Neural cell (in vitro differentiated cells): Measurements from ENCODE around the gene CST9.

Experiments
- EZH2 ChIP-seq: fragments of 200-600, 300-800 bp; shearing (Covaris generic), sonication (generic); IDR thresholded peaks from 2 replicates; pipeline ENCODE4 v1.6.1; 2014; ENCODE audit warnings: antibody characterized with exemption, low read length, borderline replicate concordance, mild to moderate bottlenecking; ENCODE audit not compliant: insufficient read depth, poor library complexity, severe bottlenecking
- POLR2AphosphoS5 ChIP-seq: IDR thresholded peaks from 2 replicates; pipeline ENCODE4 v1.6.1; 2012
- RAD21 ChIP-seq: fragments of 450-650 bp; conservative IDR thresholded peaks from 2 replicates; pipeline ENCODE4 v1.6.1; 2014; ENCODE audit warnings: antibody characterized with exemption, mild to moderate bottlenecking, moderate library complexity
- SMC3 ChIP-seq: fragments of 450-650 bp; conservative IDR thresholded peaks from 2 replicates; pipeline ENCODE4 v1.6.1; 2014; ENCODE audit warnings: antibody characterized with exemption, mild to moderate bottlenecking, moderate library complexity; ENCODE audit not compliant: poor library complexity
- TF ChIP-seq, protein P1 (sequence below): fragments of 450-650 bp; IDR thresholded peaks from 2 replicates; pipeline ENCODE4 v1.5.1; 2014; ENCODE audit warnings: antibody characterized with exemption, mild to moderate bottlenecking, moderate library complexity; ENCODE audit not compliant: poor library complexity, severe bottlenecking
- TF ChIP-seq, protein P2 (sequence below): IDR thresholded peaks from 2 replicates; pipeline ENCODE4 v1.6.1; 2012; ENCODE audit warnings: borderline replicate concordance

DNA sequence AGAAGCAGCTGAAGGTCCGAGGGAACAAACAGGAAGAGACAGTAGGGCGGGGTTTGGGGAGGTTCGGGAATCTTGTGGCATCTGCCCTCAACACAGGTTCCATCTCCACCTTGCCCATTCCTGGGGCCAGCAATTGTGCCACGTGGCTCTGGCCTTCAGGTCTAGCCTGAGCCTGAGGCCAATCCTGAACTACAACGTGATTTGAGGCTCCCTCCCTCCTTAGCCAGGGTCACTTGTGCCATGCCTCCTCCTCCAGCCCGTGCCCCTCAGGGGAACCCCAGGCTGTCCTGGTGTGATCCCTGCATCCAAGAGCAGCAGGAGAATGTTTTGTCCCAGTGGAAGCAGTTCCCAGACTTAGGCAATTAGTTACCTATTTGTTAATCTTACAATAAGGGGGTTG, 3.0 kb downstream of the CST9 start:
- TF ChIP-seq, protein P1, sequence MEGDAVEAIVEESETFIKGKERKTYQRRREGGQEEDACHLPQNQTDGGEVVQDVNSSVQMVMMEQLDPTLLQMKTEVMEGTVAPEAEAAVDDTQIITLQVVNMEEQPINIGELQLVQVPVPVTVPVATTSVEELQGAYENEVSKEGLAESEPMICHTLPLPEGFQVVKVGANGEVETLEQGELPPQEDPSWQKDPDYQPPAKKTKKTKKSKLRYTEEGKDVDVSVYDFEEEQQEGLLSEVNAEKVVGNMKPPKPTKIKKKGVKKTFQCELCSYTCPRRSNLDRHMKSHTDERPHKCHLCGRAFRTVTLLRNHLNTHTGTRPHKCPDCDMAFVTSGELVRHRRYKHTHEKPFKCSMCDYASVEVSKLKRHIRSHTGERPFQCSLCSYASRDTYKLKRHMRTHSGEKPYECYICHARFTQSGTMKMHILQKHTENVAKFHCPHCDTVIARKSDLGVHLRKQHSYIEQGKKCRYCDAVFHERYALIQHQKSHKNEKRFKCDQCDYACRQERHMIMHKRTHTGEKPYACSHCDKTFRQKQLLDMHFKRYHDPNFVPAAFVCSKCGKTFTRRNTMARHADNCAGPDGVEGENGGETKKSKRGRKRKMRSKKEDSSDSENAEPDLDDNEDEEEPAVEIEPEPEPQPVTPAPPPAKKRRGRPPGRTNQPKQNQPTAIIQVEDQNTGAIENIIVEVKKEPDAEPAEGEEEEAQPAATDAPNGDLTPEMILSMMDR, result no peak
- no peak for TF ChIP-seq SMC3
- no peak for TF ChIP-seq POLR2AphosphoS5
- TF ChIP-seq, protein P2, sequence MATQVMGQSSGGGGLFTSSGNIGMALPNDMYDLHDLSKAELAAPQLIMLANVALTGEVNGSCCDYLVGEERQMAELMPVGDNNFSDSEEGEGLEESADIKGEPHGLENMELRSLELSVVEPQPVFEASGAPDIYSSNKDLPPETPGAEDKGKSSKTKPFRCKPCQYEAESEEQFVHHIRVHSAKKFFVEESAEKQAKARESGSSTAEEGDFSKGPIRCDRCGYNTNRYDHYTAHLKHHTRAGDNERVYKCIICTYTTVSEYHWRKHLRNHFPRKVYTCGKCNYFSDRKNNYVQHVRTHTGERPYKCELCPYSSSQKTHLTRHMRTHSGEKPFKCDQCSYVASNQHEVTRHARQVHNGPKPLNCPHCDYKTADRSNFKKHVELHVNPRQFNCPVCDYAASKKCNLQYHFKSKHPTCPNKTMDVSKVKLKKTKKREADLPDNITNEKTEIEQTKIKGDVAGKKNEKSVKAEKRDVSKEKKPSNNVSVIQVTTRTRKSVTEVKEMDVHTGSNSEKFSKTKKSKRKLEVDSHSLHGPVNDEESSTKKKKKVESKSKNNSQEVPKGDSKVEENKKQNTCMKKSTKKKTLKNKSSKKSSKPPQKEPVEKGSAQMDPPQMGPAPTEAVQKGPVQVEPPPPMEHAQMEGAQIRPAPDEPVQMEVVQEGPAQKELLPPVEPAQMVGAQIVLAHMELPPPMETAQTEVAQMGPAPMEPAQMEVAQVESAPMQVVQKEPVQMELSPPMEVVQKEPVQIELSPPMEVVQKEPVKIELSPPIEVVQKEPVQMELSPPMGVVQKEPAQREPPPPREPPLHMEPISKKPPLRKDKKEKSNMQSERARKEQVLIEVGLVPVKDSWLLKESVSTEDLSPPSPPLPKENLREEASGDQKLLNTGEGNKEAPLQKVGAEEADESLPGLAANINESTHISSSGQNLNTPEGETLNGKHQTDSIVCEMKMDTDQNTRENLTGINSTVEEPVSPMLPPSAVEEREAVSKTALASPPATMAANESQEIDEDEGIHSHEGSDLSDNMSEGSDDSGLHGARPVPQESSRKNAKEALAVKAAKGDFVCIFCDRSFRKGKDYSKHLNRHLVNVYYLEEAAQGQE, result no peak
- no peak for TF ChIP-seq EZH2
- no peak for TF ChIP-seq RAD21
